NCI-H345 (cell line): ENCODE results near the gene MBNL3.

Source experiments
- DNase-seq: peaks from one replicate; lab custom pipeline; 2025; lab: John Stamatoyannopoulos, UW

Gene MBNL3

DNA sequence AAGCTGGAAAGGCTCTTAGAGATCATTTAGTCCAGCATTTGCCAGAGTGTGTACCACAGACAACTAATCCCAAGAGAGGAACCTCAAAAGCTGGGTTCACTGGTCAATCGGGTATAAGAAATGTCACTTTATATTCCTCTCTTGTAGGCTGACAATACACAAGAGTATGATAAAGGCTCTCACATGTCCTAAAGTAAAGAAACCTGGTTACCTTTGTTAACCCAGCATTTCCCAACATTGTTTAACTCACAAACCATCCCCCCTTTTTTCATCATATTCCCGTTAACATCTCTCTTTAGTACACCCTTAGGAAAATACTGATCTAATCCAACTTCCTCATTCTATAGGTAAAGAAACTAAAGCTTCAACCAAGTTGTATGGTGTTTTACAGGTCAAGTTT is 74.4 kb downstream of the MBNL3 start:
- DNase-seq, result no peak

DNA sequence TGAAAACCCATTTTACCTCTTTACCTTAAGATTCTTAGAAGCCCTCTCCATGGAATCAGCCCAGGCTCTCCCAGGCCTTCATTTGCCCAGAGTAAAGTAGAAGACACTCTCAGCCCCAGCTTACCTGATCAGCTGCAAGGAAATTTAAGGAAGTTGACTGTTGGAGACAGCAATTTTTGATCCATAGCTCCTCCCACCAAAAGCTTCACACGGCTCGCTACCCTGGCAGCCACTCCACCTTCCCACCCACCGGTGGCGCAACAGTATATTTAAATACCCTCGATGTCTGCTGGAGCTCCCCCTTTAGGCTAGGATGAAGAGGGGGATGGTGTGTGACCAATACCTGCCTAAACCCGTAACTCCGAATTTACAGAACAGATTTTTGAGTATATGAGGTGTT is 75.4 kb downstream of the MBNL3 start:
- no peak for DNase-seq

DNA sequence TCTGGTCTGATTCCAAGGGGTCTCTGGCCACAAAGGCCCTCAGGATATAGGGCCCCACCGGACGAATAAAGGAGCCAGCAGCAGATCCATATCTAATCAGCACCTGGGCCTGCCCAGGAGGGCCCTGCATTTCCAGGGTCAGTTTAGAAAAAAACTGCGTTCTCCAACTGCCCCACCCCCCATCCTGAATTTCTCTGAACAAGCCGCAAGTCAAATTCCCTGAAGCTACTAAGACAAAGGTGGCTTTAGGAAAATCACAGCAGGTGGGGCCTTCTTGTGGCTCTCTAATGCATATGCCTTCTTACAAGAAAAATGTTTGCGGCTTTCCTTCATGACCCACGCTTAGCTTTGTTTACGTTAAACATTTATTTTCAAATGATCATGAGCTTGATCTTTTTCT is 76.6 kb downstream of the MBNL3 start:
- DNase-seq, result no peak

DNA sequence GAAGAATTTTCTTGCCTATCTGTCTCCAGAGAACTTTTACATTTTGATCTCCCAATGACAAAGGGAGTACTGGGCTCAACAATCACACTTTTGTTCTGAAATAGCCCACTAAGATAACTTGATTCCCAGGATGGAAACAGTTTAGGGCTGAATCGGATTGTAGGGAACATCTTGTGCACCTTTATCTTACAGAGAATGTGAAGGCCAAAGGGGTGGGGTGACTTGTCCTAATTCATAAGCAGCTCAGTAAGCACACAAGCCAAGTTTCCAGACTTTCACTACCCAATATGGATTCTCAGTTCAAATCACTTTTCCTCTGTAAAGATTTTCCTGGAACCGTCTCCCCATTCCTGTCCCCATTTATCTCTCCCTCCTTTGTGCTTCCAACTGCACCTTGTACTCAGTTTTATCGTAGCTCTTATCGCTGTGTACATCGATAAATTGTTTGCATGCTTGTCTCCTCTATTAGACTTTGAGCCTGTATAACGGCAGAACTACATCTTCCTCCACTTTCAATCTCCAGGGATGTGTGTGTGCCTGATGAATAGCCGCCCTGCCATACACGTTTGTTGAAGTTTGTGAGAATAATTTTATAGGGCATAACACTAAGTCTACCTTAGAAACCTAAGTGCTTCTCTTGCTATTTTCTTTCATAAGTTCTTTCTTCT is 77.4 kb downstream of the MBNL3 start:
- DNase-seq, result no peak

DNA sequence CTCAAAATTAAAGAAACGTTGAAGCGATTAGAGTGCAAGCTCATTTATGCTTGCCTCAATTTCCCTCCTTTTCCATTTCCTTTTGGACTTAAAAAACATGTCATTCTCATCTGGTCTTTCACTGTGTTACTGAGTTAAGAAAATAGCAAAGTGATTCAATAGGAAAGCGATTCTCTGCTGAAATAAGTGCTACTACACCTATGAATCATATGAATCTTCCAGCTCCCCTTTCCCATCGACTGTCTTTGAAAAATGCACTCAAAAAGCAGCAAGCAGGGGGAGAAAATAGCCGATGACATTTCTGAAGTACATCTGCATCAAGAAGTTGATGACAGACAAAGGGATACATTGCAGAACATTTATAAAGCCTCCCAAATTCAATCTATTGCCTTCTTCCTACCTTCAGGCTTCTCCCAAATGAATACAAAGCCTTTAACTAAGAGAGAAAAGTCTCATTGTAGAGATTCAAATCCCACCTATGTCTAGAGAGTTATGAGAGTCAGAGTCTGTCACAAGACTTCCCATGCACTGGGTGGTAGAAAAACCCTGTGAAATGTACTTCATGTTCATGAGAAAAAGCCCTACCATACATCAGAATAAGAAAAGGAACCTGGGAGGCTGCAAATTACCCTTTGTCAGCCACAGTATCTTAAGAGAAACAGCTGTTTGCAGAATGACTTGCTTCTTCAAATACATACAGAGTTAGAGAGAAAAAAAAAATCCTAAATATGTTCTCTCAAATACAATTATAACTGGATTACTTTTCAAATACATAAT is 78.9 kb downstream of the MBNL3 start:
- no peak for DNase-seq

DNA sequence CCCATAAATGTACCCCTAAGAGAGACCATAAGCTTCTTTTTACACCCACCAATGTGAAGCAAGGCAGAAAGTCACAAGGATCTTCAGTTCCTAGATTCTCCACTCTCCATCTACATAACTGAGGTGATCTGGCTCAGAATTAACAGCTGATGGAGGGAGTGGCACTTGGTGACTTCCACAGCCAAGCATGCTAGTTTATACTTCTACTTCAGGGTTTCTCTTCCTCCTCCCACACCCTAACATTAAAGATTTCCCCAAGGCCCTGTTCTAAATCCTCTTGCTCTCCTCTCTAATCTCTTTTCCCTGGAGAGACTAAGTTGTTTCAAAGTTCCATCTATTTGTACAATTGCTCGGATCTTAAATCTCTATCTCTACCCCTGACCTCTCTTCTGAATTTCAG is 81.1 kb downstream of the MBNL3 start:
- DNase-seq, result no peak

DNA sequence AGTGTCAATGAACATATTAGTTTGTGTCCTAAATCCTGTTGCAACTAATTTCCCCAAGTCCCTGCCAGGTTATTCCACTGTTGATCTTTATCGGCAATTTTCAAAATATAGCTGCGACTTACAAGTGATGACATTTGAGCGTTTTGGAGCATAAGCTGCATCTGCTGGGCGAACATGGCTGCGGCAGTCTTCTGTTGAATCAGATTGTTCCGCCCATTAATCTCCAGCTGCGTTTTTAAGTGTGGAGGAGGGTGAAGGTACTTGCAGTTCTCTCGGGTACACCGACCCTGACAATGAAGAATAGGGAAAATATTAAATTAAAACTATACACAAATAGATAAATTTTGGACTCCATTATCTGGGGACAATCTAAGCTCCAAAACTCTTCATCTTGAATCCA is 82.7 kb downstream of the MBNL3 start:
- DNase-seq, result no peak

DNA sequence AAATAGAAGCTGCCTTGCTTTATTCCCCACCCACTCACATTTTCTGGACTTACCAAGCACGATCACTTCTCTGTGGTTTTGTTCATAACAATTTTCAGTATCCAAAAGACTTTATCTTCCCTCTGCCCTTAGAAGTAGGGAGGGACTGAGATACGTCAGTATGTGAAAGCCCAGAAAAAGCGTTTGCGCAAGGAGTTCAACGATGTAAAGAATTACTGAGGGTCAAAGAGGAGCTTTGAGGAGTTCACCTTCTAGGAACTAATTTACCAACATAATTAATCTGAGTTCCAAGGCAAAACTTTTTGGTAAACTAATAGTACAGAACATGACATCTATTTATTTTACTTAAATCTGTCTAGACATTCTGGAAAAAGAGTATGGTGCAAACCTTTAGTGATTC is 84.6 kb downstream of the MBNL3 start:
- DNase-seq, result no peak

DNA sequence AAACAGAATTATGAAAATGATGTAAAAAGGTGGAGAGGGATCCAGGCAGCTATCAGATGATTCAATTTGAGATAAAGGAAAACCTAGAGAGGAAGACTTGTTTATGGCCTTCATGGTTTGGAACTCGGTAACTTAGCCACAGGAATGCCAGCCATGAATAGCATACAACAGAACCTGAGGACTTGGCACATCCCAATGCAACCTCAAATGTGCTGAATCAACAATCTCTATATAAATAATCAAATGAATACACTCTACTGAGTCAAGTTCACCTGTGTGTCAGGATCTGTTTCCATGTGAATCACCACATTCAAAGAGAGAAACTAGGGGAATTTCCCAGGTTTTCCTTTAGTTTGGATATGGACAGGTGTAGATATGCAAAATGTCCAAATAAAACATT is 86.9 kb downstream of the MBNL3 start:
- DNase-seq, result no peak

DNA sequence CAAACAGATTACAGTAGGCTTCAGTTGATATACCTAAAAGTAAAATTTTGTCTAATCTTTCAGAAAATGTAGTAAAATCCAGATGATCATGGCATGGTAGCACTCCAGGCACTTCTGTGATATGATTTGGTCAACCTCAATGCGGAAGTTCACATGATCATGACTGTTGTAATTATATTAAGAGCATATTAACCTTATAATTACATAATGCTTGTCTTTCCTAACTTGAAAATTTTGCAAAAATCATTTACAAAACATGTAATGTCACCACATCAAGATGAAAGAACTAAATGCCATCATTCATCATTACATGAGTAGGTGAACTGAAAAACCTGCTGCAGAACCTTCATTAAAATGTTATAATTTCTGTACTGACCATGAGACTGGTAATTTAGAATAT is 88.1 kb downstream of the MBNL3 start:
- DNase-seq, result no peak

DNA sequence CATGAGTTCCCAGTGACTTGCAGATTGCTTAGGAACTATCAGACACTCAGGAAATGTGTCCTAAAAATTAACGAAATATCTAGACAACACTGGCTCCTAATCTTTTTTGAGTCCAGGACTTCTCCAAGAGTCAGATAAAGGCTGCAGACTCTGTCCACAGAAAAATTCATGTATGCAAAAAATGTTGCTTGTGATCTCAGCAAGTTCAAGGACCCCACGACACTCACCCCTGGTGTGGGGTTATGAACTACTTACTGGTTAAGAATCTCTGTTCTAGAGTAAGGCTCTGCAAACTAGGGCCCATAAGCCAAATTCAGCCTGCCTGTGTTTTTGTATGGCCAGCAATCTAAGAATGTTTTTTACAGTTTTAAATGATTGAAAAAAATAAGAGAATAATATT is 93.2 kb downstream of the MBNL3 start:
- DNase-seq, result no peak

DNA sequence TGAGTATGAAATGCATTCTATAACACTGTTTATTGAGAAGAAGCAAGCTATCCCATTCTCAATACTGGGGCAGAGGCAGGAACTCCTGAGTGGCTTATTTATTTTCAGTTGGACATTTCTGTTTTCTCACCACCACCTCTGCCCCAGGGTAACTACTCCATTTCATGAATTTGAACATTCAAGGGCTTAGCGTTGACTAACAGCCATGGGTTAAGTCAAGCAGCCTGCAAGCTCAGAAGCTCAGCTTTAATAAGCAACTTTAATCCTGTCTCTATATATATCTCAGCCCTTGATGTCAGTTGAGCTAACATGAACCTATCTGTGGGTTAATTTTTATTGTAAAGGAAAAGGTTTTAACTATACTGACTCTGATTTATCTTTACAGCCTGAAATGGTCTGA is 93.8 kb downstream of the MBNL3 start:
- DNase-seq, result no peak

DNA sequence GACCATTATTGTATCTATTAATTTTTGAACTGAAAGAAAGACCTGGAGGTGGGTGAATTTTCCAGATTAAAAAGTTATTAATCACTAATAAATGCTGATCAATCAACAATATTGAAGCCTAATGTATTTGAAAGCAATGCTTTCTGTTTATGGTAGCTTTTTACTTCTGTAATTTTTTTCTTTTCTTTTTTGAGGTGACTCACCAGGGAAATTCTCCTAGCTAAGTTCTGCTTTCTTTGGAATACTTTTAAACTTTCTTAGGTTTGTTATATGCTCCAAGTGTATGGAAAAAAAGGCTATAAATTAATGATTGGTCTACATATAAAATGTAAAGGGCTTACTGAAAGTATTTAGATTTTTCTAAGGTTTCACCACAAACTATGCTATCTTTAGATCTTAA is 94.2 kb downstream of the MBNL3 start:
- DNase-seq, result no peak

DNA sequence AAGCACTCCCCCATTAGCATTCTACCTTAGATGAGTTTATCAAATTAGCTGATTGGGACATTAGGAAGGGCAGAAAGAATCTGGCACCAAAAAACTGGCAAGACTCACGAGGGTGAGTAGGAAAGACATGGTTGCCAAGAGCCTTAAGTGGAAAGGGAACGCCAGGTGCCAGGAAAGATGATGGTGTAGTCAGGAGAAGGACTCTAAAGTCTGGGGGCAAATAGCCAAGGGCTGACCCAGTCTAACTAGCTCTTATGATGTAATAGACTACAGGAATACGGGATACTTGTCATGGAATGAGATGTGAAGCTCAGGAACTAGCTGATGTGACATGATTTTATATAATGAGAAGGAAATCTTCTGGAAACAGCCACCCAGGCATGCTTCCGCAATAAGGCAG is 94.8 kb downstream of the MBNL3 start:
- DNase-seq, result no peak

DNA sequence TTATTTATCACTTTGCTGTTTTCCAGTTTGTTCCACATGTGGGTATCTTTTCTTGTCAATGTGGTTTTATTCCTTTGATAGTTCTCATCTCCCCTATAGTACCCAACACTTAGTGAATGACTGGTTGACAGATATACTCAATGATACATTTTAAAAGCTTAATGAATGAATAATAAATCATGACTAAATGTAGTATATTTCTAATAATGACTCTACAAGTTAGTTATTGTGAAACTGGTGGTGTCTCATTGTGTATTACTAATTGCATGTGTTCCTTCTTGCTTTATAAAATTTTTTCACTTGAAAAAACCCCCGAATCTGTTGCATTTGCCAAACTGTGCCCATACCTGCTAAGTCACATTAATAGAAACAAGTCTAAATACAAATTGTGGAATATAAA is 95.4 kb downstream of the MBNL3 start:
- no peak for DNase-seq

DNA sequence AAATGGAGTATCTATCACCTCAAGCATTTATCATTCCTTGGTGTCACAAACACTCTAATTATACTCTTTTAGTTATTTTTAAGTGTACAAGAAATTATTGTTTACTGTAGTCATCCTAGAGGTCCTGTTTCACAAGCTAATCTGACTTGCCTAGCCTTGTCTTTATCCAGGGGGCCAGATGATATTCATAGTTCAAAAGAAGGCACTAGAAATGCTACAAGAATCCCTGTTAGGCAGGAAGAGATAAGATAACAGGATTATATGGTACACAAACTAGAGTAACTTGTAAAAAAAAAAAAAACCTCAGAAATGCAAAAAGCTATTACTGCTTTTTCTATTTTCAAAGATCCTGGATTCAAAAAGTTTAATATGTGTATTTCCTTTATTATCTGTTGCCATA is 95.8 kb downstream of the MBNL3 start:
- no peak for DNase-seq

DNA sequence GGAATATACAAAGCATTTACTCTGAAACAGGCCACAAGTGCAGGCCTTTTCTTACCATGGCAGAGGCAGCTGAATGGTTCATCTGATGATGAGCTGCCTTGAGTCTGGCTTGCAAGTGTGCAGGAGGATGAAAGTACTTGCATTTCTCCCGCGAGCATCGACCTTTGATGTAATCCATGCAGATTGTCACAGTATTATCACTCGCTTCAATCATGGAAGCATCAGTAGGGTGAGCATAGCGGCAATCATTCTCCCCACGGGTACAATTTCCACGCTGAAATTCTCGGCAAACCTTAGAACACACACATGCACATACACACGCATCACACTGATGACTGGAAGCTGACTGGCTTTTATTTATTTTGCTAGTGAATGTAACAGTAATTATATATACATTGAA is 98.0 kb downstream of the MBNL3 start:
- DNase-seq, result no peak

DNA sequence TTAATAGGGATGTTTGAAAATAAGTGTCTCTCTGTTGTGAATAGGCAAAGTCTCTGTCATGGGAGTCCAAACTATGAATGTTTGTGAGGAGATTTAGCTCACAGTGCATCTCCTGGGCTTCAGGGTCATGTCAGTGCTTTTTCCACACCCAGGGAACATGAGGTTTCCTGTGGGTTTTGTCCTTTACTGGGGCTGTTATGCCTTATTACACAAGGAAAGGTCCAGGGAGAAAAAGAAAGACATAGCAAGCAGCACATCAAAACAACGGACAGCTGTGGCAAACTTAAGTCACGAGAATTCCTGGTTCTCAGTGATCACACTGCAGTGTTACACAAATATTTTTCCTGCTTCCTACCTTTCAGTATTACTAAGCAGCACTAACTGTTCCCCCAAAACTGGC is 99.4 kb downstream of the MBNL3 start:
- DNase-seq, result no peak

DNA sequence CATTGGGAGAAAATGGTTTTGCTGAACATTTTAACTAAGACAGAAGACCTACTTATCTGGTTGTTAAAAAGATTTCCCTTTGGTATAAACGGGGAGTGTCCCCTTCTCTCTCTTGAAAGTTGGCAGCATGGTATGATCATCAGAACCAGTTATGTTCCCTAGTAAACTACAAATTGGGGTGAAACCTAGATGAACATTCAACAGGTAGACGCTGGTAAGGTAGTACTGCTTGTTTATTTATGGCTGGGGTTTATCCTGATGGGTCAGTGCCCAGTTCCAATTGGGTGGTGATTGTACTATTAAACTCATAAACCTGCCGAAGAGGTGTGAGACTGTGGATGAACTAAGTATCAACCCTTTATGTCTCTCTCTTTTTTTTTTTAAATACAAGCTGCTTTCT is 100.5 kb downstream of the MBNL3 start:
- no peak for DNase-seq

DNA sequence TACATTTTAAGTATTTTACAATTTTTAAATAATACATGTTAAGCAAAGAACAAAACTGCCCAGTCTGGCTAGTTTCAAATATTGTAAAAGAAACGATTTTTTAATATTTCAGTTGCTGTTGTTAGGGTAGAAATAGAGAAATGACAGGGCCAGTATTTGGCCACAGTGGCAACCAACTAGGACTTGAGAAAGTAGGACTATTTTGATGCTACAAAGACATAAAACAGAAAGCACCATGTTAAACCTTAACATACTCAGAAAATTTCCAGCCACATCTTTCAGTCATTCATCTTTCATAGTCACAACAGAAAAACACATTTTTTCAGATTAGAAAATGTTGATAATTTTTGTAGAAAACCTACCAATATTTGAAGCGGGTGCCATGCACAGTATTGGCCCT is 104.5 kb downstream of the MBNL3 start:
- no peak for DNase-seq

DNA sequence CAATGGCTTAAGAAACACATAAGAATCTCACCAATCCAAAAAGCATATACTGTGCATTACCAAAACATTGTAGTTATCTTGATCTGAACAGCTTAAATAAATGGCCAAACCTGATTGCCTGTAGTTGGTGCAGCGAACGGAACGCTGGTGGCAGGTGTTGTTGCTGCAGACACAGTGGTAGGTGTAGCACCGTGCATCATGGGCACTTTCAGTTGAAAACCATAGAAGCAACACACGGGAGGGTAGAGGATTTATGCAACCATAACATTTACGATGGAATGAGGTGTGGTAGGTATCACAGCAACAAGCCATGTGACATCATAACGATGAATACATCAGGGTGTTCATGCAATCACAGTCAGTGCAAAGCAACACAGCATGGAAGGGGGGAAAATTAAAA is 106.8 kb downstream of the MBNL3 start:
- DNase-seq, result no peak

DNA sequence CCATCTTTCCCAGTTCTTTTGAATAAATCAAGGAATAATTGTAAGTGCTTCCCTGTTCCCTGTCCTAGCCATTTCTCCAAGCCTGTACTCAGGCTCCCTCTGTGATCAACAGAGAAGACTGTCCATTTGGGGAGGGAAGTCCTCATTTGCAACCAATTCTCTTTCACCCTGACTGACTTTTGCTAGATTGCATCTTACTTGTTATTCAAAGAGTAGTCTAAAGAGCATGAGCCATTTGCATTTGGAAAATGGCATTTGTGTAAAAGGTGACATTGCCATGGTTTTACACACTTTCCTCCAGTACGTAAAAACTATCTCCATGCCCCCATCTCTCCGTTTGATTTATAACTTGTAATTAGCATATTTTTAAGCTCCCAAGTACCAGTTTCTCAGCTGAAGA is 110.6 kb downstream of the MBNL3 start:
- no peak for DNase-seq

DNA sequence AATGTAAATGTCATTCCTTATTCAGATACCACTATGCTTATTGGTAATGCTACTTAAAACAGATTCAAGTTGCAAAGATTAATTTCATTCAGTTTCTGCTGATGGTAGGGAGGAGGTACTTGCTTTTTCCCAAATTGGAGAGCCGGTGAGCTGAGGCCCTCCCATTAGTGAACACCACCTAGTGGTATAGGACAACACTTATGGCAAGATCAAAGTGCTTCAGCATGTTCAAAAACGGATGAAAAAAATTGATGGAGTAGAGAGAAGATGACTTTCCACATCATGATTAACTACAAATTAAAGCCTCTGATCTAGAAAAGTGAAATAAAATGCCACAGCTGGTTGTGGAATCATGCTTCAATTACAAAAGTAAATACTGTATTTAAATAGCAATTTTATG is 112.9 kb downstream of the MBNL3 start:
- no peak for DNase-seq

DNA sequence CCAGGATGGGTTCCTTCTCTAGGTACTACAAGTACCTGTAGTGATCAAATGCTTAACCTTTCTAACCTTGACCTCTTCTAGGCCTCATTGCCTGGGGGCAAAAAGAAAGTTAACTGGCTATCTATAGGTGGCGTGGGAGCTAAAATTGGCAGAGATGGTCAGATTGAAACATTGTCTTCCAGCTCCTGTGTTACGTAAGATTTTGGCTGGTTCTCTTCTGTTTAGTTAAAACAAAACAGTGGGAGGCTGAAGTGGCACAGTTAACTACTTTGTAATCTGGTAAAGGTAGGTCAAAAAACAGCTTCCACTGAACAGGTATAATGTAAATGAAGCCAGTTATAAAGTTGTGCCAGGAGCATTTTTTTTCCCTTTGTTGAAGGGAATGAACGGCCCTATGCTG is 115.2 kb downstream of the MBNL3 start:
- no peak for DNase-seq
